ENCODE data around the gene CBLB. TPM values are rescaled to one million over a fixed set of nuclear protein-coding genes. Genes with fewer than 3 reads are reported as not detected.

The CBLB gene
- polyA plus RNA-seq, 2 donors: 3.8 to 4.8 TPM

DNA sequence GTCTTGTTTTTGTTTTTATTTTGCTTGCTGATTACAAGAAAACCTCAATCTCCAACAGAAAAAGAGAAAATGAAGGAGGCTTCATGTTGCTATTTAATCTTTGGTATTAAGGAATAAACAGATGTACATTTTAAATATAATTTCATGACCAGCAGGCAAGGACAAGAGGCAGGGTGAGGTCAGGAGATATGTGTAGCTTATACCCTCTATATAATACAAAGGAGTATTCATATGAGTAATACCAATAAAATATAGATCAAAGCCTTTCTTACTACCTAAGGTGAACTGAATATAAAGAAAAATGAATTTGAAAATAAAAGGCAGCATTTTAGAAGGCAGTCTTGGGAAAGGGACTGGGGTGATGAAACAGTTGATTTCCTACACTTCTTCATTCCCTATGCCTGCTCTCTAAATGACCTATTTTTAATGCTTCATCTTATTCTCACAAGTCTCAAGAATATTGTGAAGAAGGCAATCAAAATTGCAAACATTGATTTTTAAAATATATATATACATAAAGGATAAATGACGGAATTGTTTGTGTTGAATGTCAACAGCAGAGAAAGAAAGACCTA lies 8.6 kb upstream of the CBLB start:
- H3K27ac ChIP-seq (ENCODE audit: low read depth in 2 of 2, low read length in 1 of 2): no peak overlapping the region
- H3K27me3 ChIP-seq (ENCODE audit: control insufficient read depth in 1 of 2, insufficient read depth in 2 of 2, low read length in 2 of 2): no peaks in the 10 kb centered on the region
- no peaks in the 10 kb centered on the region for H3K36me3 ChIP-seq (ENCODE audit: control insufficient read depth in 2 of 2, insufficient read depth in 2 of 2, low read length in 1 of 2)
- no peaks in the 10 kb centered on the region for H3K9me3 ChIP-seq (ENCODE audit: control insufficient read depth in 2 of 2, insufficient read depth in 1 of 2, low read depth in 1 of 2, low read length in 1 of 2)
- H3K4me3 ChIP-seq (ENCODE audit: low read depth in 1 of 2, low read length in 2 of 2): no peak overlapping the region
- WGBS, 2 donors: 93 to 94% methylated on average over 1 of the region's 1 CpG
- no peaks in the 10 kb centered on the region for H3K4me1 ChIP-seq (ENCODE audit: control insufficient read depth in 2 of 2, insufficient read depth in 2 of 2, low read length in 1 of 2)

DNA sequence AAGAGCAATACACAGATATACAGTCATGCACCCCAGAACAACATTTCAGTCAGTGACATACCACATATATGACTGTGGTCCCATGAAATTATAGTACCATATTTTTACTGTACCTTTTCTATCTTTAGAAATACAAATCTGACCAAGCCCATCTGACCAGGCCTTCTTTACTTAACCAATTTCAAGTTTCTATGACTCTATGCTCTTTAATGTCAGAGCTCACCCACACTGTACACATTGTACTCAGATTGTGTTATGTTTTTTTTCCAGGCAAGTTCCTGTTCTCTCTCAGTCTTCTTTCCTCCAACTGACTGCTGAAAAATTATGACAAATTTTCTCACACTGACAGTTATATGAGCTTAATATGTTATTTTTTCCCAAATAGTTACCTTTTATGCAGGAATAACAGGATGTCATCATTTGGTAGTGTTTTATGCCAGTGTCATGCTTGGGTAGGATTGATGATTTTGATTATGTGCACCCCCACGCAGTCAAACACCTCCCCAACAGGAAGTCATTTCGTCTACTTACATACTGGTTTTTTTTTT lies 8.0 kb upstream of the CBLB start:
- no peaks in the 10 kb centered on the region for H3K36me3 ChIP-seq (ENCODE audit: control insufficient read depth in 2 of 2, insufficient read depth in 2 of 2, low read length in 1 of 2)
- no peaks in the 10 kb centered on the region for H3K9me3 ChIP-seq (ENCODE audit: control insufficient read depth in 2 of 2, insufficient read depth in 1 of 2, low read depth in 1 of 2, low read length in 1 of 2)
- H3K27ac ChIP-seq (ENCODE audit: low read depth in 2 of 2, low read length in 1 of 2): no peak overlapping the region
- no peak overlapping the region for H3K4me3 ChIP-seq (ENCODE audit: low read depth in 1 of 2, low read length in 2 of 2)
- no peaks in the 10 kb centered on the region for H3K4me1 ChIP-seq (ENCODE audit: control insufficient read depth in 2 of 2, insufficient read depth in 2 of 2, low read length in 1 of 2)
- H3K27me3 ChIP-seq (ENCODE audit: control insufficient read depth in 1 of 2, insufficient read depth in 2 of 2, low read length in 2 of 2): no peaks in the 10 kb centered on the region
- WGBS, 2 donors: 58 to 74% methylated on average over 2 of the region's 2 CpGs

DNA sequence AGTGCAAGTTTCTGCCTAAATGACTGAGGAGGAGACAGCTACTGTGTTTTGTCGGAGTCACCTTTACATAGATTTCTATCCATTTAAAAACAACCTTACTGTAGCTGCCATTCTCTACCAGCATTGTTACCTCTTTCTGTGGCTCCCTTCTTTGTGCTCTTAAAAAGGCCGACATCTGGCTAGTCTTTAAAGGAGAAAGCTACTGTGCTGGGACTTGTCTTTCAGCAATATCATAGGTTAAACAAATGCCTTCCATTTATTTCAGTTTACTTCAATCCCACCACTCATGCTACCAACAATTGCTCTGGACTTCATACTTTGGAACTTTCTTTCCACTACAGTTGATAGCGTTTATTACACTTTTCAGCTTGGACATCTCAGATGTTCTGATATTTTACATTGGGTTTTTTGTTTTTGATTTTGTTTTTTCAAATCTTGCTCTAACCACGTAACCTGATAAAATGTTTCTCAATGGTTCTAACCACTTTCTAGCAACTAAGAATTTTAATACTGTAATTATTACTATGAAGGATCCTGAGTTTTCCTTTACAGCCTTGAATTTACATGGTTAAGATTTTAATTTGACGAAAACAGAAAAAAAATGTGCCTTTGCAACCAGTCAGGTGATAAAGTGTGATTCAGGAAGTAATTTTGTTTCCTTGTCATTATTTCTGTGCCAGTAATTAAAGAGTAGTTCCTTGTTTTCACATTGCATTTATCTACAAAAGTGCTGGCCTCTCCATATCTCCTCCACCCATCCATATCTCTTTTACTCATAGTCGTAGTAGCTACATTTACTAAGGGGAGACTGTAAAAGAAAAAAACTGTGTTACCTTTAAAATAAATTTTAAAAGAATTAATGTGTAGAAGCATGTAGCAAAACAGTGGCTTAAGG lies 1.3 kb upstream of the CBLB start:
- H3K27me3 ChIP-seq (ENCODE audit: control insufficient read depth in 1 of 2, insufficient read depth in 2 of 2, low read length in 2 of 2): no peaks in the 10 kb centered on the region
- H3K36me3 ChIP-seq (ENCODE audit: control insufficient read depth in 2 of 2, insufficient read depth in 2 of 2, low read length in 1 of 2): no peaks in the 10 kb centered on the region
- H3K27ac ChIP-seq (ENCODE audit: low read depth in 2 of 2, low read length in 1 of 2): peak overlapping the region in 1 of 2 donors; percentile 82
- WGBS, 2 donors: 38 to 45% methylated on average over 6 of the region's 6 CpGs
- H3K4me3 ChIP-seq (ENCODE audit: low read depth in 1 of 2, low read length in 2 of 2): peak overlapping the region in 1 of 2 donors; percentile 72
- no peaks in the 10 kb centered on the region for H3K4me1 ChIP-seq (ENCODE audit: control insufficient read depth in 2 of 2, insufficient read depth in 2 of 2, low read length in 1 of 2)
- H3K9me3 ChIP-seq (ENCODE audit: control insufficient read depth in 2 of 2, insufficient read depth in 1 of 2, low read depth in 1 of 2, low read length in 1 of 2): no peaks in the 10 kb centered on the region

DNA sequence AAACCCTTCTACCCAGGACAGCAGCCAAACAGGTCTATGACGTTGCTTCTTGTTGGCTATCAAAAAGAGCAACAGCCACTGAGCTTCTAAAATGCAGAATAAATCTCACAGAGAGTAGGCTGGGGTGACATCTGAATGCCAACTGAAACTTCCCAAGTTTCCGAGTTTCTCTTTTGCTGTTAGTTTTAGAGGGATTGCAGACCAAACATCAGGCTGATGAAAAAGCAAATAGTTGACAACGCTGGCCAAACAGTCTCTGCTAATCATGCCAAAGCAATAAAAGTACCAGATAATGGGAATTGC lies 670 bp upstream of the CBLB start:
- whole genome bisulfite sequencing, 2 donors: 0% methylated on average over 3 of the region's 3 CpGs
- peak overlapping the region; percentile 82 to 97 for H3K27ac ChIP-seq (ENCODE audit: low read depth in 2 of 2, low read length in 1 of 2)
- H3K4me1 ChIP-seq (ENCODE audit: control insufficient read depth in 2 of 2, insufficient read depth in 2 of 2, low read length in 1 of 2): no peaks in the 10 kb centered on the region
- no peaks in the 10 kb centered on the region for H3K9me3 ChIP-seq (ENCODE audit: control insufficient read depth in 2 of 2, insufficient read depth in 1 of 2, low read depth in 1 of 2, low read length in 1 of 2)
- no peaks in the 10 kb centered on the region for H3K36me3 ChIP-seq (ENCODE audit: control insufficient read depth in 2 of 2, insufficient read depth in 2 of 2, low read length in 1 of 2)
- H3K4me3 ChIP-seq (ENCODE audit: low read depth in 1 of 2, low read length in 2 of 2): peak overlapping the region; percentile 64 to 72
- no peaks in the 10 kb centered on the region for H3K27me3 ChIP-seq (ENCODE audit: control insufficient read depth in 1 of 2, insufficient read depth in 2 of 2, low read length in 2 of 2)

DNA sequence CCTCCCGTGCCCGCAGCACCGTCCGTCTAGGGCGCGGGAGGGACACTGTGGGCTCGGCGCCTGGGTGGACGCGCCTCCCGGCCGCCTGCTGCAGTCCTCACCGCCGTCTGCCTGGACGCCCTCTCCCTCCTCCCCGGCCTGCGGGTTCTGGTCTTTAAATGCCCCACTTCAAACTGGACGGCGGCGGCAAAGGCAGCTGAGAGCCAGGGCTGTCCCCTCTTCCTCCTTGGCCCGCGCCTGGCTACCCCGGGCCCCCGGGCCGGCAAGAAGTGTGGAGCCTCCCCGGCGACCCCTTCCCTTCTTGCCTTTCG lies 426 bp downstream of the CBLB start:
- WGBS, 2 donors: 0 to 1% methylated on average over 24 to 28 of the region's 28 CpGs
- Histone ChIP-seq H3K4me1 (ENCODE audit: control insufficient read depth in 2 of 2, insufficient read depth in 2 of 2, low read length in 1 of 2) (no peaks in the 10 kb centered on the region), H3K9me3 (ENCODE audit: control insufficient read depth in 2 of 2, insufficient read depth in 1 of 2, low read depth in 1 of 2, low read length in 1 of 2) (no peaks in the 10 kb centered on the region), H3K27me3 (ENCODE audit: control insufficient read depth in 1 of 2, insufficient read depth in 2 of 2, low read length in 2 of 2) (no peaks in the 10 kb centered on the region), H3K36me3 (ENCODE audit: control insufficient read depth in 2 of 2, insufficient read depth in 2 of 2, low read length in 1 of 2) (no peaks in the 10 kb centered on the region), H3K27ac (ENCODE audit: low read depth in 2 of 2, low read length in 1 of 2) (peak overlapping the region; percentile 94), H3K4me3 (ENCODE audit: low read depth in 1 of 2, low read length in 2 of 2) (peak overlapping the region; percentile 68 to 72)

DNA sequence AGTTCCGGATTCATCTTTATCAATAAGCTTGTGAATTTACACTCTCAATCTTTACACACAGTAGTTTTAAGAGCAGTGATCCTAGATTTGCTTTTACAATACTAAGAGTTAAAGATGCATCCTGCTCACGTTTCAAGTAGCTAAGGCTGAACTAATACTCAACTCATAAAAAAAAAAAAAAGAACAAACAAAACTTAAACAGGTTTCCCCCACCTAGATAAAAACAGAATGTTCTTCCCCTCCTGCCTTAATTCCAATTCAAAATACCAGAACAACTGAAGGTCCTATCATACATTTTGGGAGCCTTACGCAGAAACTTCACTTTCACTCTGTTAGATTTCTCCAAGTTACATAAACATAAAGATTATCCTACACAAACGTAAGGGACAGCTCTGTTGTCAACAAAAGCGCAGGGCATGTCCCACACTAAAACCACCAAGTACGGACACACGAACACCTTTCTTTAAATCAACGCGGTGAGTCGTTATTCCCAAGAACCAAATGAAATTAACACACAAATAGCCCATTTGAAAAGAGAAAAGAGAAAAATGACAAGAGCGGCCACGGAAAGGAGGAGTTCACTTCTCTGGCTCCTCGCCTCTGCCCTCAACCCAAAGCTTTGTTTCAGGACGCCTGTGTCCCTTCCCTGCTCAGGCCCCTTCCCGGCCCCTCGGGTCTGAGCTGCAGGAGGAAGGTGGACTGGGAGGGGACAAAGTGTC lies 941 bp downstream of the CBLB start:
- Histone ChIP-seq H3K36me3 (ENCODE audit: control insufficient read depth in 2 of 2, insufficient read depth in 2 of 2, low read length in 1 of 2) (no peaks in the 10 kb centered on the region), H3K27ac (ENCODE audit: low read depth in 2 of 2, low read length in 1 of 2) (peak overlapping the region; percentile 94), H3K9me3 (ENCODE audit: control insufficient read depth in 2 of 2, insufficient read depth in 1 of 2, low read depth in 1 of 2, low read length in 1 of 2) (no peaks in the 10 kb centered on the region), H3K4me1 (ENCODE audit: control insufficient read depth in 2 of 2, insufficient read depth in 2 of 2, low read length in 1 of 2) (no peaks in the 10 kb centered on the region), H3K27me3 (ENCODE audit: control insufficient read depth in 1 of 2, insufficient read depth in 2 of 2, low read length in 2 of 2) (no peaks in the 10 kb centered on the region), H3K4me3 (ENCODE audit: low read depth in 1 of 2, low read length in 2 of 2) (peak overlapping the region; percentile 68 to 72)
- 1 to 2% methylated on average over 16 of the region's 16 CpGs for whole genome bisulfite sequencing, 2 donors

DNA sequence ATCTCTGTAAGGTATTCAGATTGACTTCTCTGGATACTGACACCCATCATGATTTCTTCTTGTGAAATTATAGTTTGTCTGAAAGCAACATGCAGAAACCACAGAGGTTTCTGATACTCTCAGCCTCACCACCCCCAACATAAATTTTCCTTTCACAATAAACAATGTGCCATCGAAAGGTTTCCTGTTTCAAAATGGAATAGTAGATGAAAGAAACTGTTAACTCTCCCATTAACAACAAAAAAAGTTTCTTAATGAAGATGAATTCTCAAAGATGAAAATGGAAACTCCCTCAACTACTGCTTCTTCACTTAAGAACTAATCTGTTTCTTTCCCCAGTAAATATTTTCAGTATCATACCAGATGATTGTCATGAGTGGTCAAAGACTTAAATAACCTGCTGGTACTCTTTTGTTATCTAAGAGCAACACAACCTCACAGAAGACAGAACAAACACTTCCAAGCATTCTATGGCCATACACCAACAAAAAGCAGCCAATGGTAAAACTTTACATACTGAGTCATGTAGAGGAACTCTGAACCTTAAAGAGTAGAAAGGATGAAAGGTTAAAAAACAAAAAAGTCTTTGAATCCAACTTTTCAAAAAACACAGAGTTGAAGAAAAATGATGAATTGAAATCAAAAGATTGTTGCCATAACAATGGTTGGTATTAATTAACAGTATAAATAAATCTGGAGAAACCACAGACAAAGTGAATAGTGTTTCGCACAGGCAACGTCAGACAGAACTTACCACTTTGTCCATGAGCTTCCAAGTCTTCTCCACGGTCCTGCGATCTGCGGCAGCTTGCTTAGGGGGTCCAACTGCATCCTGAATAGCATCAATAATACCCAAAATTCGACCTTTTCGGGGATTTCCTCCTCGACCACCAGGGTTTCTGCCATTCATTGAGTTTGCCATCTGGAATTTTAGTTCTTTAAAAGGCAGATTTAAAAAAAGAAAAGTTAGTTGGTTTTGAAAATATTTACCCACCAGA lies 1.9 kb downstream of the CBLB start:
- Histone ChIP-seq H3K4me3 (ENCODE audit: low read depth in 1 of 2, low read length in 2 of 2) (peak overlapping the region; percentile 37 to 72), H3K4me1 (ENCODE audit: control insufficient read depth in 2 of 2, insufficient read depth in 2 of 2, low read length in 1 of 2) (no peaks in the 10 kb centered on the region), H3K9me3 (ENCODE audit: control insufficient read depth in 2 of 2, insufficient read depth in 1 of 2, low read depth in 1 of 2, low read length in 1 of 2) (no peaks in the 10 kb centered on the region), H3K27me3 (ENCODE audit: control insufficient read depth in 1 of 2, insufficient read depth in 2 of 2, low read length in 2 of 2) (no peaks in the 10 kb centered on the region), H3K27ac (ENCODE audit: low read depth in 2 of 2, low read length in 1 of 2) (peak overlapping the region in 1 of 2 donors; percentile 49), H3K36me3 (ENCODE audit: control insufficient read depth in 2 of 2, insufficient read depth in 2 of 2, low read length in 1 of 2) (no peaks in the 10 kb centered on the region)
- 26 to 36% methylated on average over 9 of the region's 9 CpGs for WGBS, 2 donors

DNA sequence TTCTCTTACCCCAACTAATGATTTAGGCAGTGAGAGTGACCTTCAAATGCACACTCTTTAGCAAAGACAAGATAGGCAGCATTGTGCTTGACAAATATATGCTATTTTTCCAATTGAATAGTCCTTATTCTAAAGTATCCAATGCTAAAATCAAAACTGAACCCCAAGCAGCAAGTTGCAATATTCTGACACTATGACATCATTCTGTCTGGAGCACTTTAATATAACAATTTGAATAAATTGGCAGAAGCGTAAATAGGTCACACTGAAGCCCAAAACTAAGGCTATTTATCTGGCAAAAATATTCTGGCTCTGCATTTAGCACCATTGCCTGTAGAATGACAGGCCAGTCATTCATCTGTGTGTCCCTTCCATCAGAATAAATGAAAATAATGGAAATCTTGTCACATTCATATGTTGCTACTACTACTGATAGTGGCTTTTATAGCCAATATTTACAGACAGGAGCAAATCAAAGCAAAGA lies 2.9 kb downstream of the CBLB start:
- Histone ChIP-seq H3K27me3 (ENCODE audit: control insufficient read depth in 1 of 2, insufficient read depth in 2 of 2, low read length in 2 of 2) (no peaks in the 10 kb centered on the region), H3K36me3 (ENCODE audit: control insufficient read depth in 2 of 2, insufficient read depth in 2 of 2, low read length in 1 of 2) (no peaks in the 10 kb centered on the region), H3K4me3 (ENCODE audit: low read depth in 1 of 2, low read length in 2 of 2) (peak overlapping the region in 1 of 2 donors; percentile 35), H3K27ac (ENCODE audit: low read depth in 2 of 2, low read length in 1 of 2) (no peak overlapping the region), H3K9me3 (ENCODE audit: control insufficient read depth in 2 of 2, insufficient read depth in 1 of 2, low read depth in 1 of 2, low read length in 1 of 2) (no peaks in the 10 kb centered on the region), H3K4me1 (ENCODE audit: control insufficient read depth in 2 of 2, insufficient read depth in 2 of 2, low read length in 1 of 2) (no peaks in the 10 kb centered on the region)
- 72 to 75% methylated on average over 1 of the region's 1 CpG for WGBS, 2 donors

Data from esophagus (tissue), 2 donors.